Activated CD8-positive, alpha-beta memory T cell treated with anti-CD3 and anti-CD28 coated beads, Interleukin-2, amount 50 U/mL, for 4 hours (primary cell): ENCODE results near the gene ENG.

Experiments
- DNase-seq: peaks from one replicate; pipeline ENCODE4 v3.0.0-alpha.2; 2020

Gene ENG

GRCh38 chr9:127812011-127812410, 42.4 kb downstream of the ENG start:
- no peak for DNase-seq

GRCh38 chr9:127810378-127811187, 43.9 kb downstream of the ENG start:
- DNase-seq, result no peak

- no peak for DNase-seq
Measured at GRCh38 chr9:127809540-127810377, 44.7 kb downstream of the ENG start.

- no peak for DNase-seq
Measured at GRCh38 chr9:127809002-127809539, 45.4 kb downstream of the ENG start.

- DNase-seq, result no peak
Measured at GRCh38 chr9:127808347-127809001, 46.0 kb downstream of the ENG start.

- no peak for DNase-seq
Measured at GRCh38 chr9:127806871-127807270, 47.6 kb downstream of the ENG start.

- no peak for DNase-seq
Measured at GRCh38 chr9:127805620-127806019, 48.8 kb downstream of the ENG start.

GRCh38 chr9:127803507-127804352, 50.7 kb downstream of the ENG start:
- no peak for DNase-seq

- peak; percentile 80 for DNase-seq
Measured at GRCh38 chr9:127802576-127803443, 51.6 kb downstream of the ENG start, which contains the start of gene FPGS. FPGS (plus strand) TSS chr9:127802882; CDS start chr9:127802925, 43 bp downstream.

GRCh38 chr9:127801955-127802575, 52.4 kb downstream of the ENG start:
- DNase-seq, result no peak

GRCh38 chr9:127796852-127797370, 57.5 kb downstream of the ENG start:
- no peak for DNase-seq

GRCh38 chr9:127796225-127796813, 58.1 kb downstream of the ENG start:
- DNase-seq, result no peak

GRCh38 chr9:127794001-127794791, 60.3 kb downstream of the ENG start:
- no peak for DNase-seq

GRCh38 chr9:127793093-127793708, 61.3 kb downstream of the ENG start:
- no peak for DNase-seq

GRCh38 chr9:127792417-127793031, 61.9 kb downstream of the ENG start:
- DNase-seq, result no peak

- DNase-seq, result no peak
Measured at GRCh38 chr9:127791085-127791484, 63.4 kb downstream of the ENG start.

- no peak for DNase-seq
Measured at GRCh38 chr9:127790094-127790855, 64.2 kb downstream of the ENG start.
